K562 (cell line): ENCODE measurements around the gene UNC50. TPM values are rescaled to one million over a fixed set of nuclear protein-coding genes. Genes with fewer than 3 reads are reported as not detected.

Source experiments
- ATAC-seq: fragments of 200-7000 bp; cut with Tn5 transposase; 3 replicates; pipeline ENCODE4 v1.9.1; 2020; ENCODE audit warnings: moderate library complexity
- BruUV-seq: library from RNA; stranded (reverse); fragments of 400-500 nt; replicated peaks from 2 replicates; lab custom pipeline; 2021; lab: Mats Ljungman, UMichigan
- CTCF ChIA-PET: fragments of 300-600 bp; formaldehyde crosslinking; extraction: SDS; loops from one replicate; lab custom pipeline; 2021; ENCODE audit warnings: low intra/inter-chr PET ratio; lab: Yijun Ruan, JAX
- POLR2A ChIA-PET: fragments of 300-600, 350-650 bp; sonication (Branson Sonifier 250); formaldehyde crosslinking; extraction: SDS; loops from one replicate; lab custom pipeline; 2021; ENCODE audit warnings: antibody characterized with exemption, inconsistent platforms; lab: Yijun Ruan, JAX
- DNase-seq, 4 experiments: peaks; one replicate each; pipeline versions ENCODE4 v3.0.0 to v3.0.0-alpha.2; 2011 to 2018; ENCODE audit warnings: low spot score in 3 of 4, mixed read lengths in 3 of 4; ENCODE audit errors: extremely low read depth in 1 of 4
- FAIRE-seq: peaks from 2 replicates; lab custom pipeline; 2011; peaks lifted over from hg19 to GRCh38; lab: Jason Lieb, UNC
- H2AFZ ChIP-seq: 2 replicates; pipeline ENCODE4 v1.6.0; 2011; ENCODE audit warnings: low read depth, low read length, control low read depth, inconsistent platforms
- H3K27ac ChIP-seq: fragments of 200-600 bp; 3 replicates; pipeline ENCODE4 v1.8.0; 2011; ENCODE audit warnings: low read depth, mild to moderate bottlenecking, control low read depth, inconsistent platforms, low read length, moderate library complexity, mixed read lengths; ENCODE audit errors: extremely low read depth
- H3K27me3 ChIP-seq, 2 experiments: fragments of 300-600 bp in 1 of 2; 2 replicates in 1 of 2; 3 replicates in 1 of 2; pipeline versions ENCODE4 v1.6.0 to v1.8.0; 2011; ENCODE audit warnings: inconsistent platforms in 2 of 2, low read length in 2 of 2, mild to moderate bottlenecking in 1 of 2, mixed read lengths in 1 of 2, moderate library complexity in 1 of 2; ENCODE audit not compliant: control insufficient read depth in 2 of 2, insufficient read depth in 2 of 2
- H3K36me3 ChIP-seq: fragments of 300-600 bp; 3 replicates; pipeline ENCODE4 v1.8.0; 2011; ENCODE audit warnings: mild to moderate bottlenecking, low read length, inconsistent platforms; ENCODE audit not compliant: control insufficient read depth, insufficient read depth
- H3K4me1 ChIP-seq, 2 experiments: fragments of 200-600 bp in 1 of 2; replicated peaks in 1 of 2; 2 replicates in 1 of 2; 3 replicates in 1 of 2; pipeline versions ENCODE4 v1.5.1 to v1.8.0; 2011; ENCODE audit warnings: inconsistent platforms in 2 of 2, low read length in 2 of 2, mild to moderate bottlenecking in 1 of 2, mixed read lengths in 1 of 2, moderate library complexity in 1 of 2; ENCODE audit not compliant: control insufficient read depth in 2 of 2, insufficient read depth in 2 of 2
- H3K4me2 ChIP-seq: 2 replicates; pipeline ENCODE4 v1.6.1; 2011; ENCODE audit warnings: low read length, control low read depth, inconsistent platforms, mixed read lengths; ENCODE audit not compliant: insufficient read depth
- H3K4me3 ChIP-seq: fragments of 200-600 bp; sonication (generic), shearing (Covaris generic); 2 replicates; pipeline ENCODE4 v1.5.1; 2016; ENCODE audit warnings: control low read depth, inconsistent platforms
- H3K79me2 ChIP-seq: fragments of 200-600 bp; 3 replicates; pipeline ENCODE4 v1.8.0; 2011; ENCODE audit warnings: low read length, inconsistent platforms; ENCODE audit not compliant: control insufficient read depth, insufficient read depth
- H3K9ac ChIP-seq, 2 experiments: 2 replicates each; pipeline versions ENCODE4 v1.6.0 to v1.6.1; 2011; ENCODE audit warnings: low read depth in 2 of 2, low read length in 2 of 2, control low read depth in 1 of 2, inconsistent platforms in 1 of 2, mild to moderate bottlenecking in 1 of 2, mixed read lengths in 1 of 2; ENCODE audit not compliant: insufficient read depth in 1 of 2
- H3K9me1 ChIP-seq: one replicate; pipeline ENCODE4 v1.6.0; 2011; ENCODE audit warnings: inconsistent platforms, mild to moderate bottlenecking, low read length, moderate library complexity; ENCODE audit not compliant: control insufficient read depth, insufficient read depth
- H3K9me3 ChIP-seq: replicated peaks from 2 replicates; pipeline ENCODE4 v1.5.1; 2011; ENCODE audit warnings: low read depth, low read length, inconsistent platforms; ENCODE audit not compliant: control insufficient read depth, insufficient read depth
- H4K20me1 ChIP-seq: replicated peaks from 2 replicates; pipeline ENCODE4 v1.6.1; 2011; ENCODE audit warnings: low read length, inconsistent platforms, mixed read lengths; ENCODE audit not compliant: control insufficient read depth, insufficient read depth
- ARID1B ChIP-seq: fragments of 450-650 bp; IDR thresholded peaks from 2 replicates; pipeline ENCODE4 v1.6.1; 2016; ENCODE audit warnings: antibody characterized with exemption, mild to moderate bottlenecking, inconsistent platforms
- CHD7 ChIP-seq: fragments of 200-600 bp; sonication (generic); IDR thresholded peaks from one replicate; pipeline ENCODE4 v1.6.1; 2012; ENCODE audit warnings: mild to moderate bottlenecking, low read depth, low read length, inconsistent platforms
- RB1 ChIP-seq: fragments of 450-650 bp; IDR thresholded peaks from 2 replicates; pipeline ENCODE4 v1.6.1; 2017; ENCODE audit warnings: low read depth, mild to moderate bottlenecking
- SMAD2 ChIP-seq: fragments of 150-350 bp; IDR thresholded peaks from 2 replicates; pipeline ENCODE4 v1.6.1; 2014; ENCODE audit warnings: low read depth, mild to moderate bottlenecking, low read length
- ZNF197 ChIP-seq: fragments of 200-800 bp; sonication (Bioruptor generic); IDR thresholded peaks from 2 replicates; pipeline ENCODE4 v1.6.1; 2016; ENCODE audit warnings: low read depth, missing genetic modification characterization, missing compliant biosample characterization
- WGBS: fragments of 100-300 bp; shearing (Covaris generic); methylation state at CpG from one replicate; pipeline ENCODE4 v1.1.6; 2016; ENCODE audit warnings: low coverage, mixed read lengths; ENCODE audit not compliant: insufficient coverage; ENCODE audit errors: missing lambda C conversion rate; 5-methylcytosine and 5-hydroxymethylcytosine counted together
- in situ Hi-C: fragments of 300-500 bp; cut with MboI; formaldehyde crosslinking; loops from 4 replicates; pipeline ENCODE4 v1.15.0; 2018; ENCODE audit warnings: inconsistent platforms, mixed read lengths
- intact Hi-C: fragments of 100-400 bp; cut with micrococcal nuclease; formaldehyde crosslinking; loops from 2 replicates; pipeline ENCODE4 v1.14.2; 2022
- polyA plus RNA-seq, 8 experiments: library from polyadenylated mRNA; depleted of rRNA in 4 of 8; stranded (reverse) in 5 of 8; unstranded in 3 of 8; fragments of >200 nt; fragmentation: Nextera tagmentation in 2 of 8; fragmentation: Illumina TruSeq in 1 of 8; extraction: Ambion mirVana in 2 of 8; extraction: Trizol in 1 of 8; gene quantifications; 2 replicates each; pipeline versions ENCODE4 v1.2.1 to v1.2.3, GENCODE V29; 2011 to 2014; ENCODE audit warnings: inconsistent platforms in 1 of 8, missing spikeins in 1 of 8
- total RNA-seq, 7 experiments: library from RNA; depleted of rRNA in 6 of 7; stranded (reverse); fragments of >200 nt in 6 of 7; fragmentation: Illumina TruSeq in 2 of 7; extraction: Trizol in 2 of 7; gene quantifications; 2 replicates each; pipeline versions ENCODE4 v1.2.1 to v1.2.3, GENCODE V29; 2011 to 2021; ENCODE audit warnings: low replicate concordance in 1 of 7
- TF ChIP-seq, protein P1 (sequence below), 2 experiments: IDR thresholded peaks in 1 of 2; conservative IDR thresholded peaks in 1 of 2; 2 replicates each; pipeline ENCODE4 v1.6.1; 2016; ENCODE audit warnings: low read depth in 2 of 2, mild to moderate bottlenecking in 1 of 2, missing compliant biosample characterization in 1 of 2, missing genetic modification characterization in 1 of 2, moderate library complexity in 1 of 2

Gene UNC50
- total and polyA plus RNA-seq, 9 of the 15 experiments (the other 6 are each of a cell fraction or from before 2014, with no cell fraction given) = 30.0 to 52.9 (median 35.9) TPM

DNA sequence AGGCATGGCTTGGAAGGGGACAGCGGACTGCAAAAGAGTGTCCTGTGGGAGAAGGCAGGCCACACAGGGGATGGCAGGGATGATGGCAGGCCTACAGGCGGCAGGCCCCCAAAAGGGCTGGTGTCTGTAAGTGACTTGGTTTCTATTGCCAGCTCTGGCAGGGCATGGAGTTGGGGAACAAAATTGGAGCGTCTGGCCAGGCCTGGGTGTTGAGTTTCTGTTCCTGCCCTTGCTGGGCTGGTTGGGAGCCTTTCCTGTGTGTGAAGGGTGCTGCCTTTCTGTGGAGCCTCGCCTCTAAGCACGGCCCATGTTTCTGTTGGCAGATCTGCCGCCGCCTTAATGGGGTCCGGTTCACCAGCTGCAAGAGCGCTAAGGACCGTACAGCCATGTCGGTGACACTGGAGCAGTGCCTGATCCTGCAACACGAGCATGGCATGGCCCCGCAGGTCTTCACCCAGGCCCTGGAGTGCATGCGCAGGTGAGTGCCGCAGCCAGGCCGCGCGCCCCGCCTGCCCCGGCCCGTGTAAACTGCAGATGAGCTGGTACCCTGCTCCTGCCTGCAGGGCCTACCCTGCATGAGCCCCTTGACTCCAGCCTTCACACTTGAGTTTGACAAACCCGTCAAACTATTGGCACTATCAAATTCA lies 31.6 kb upstream of the UNC50 start:
- POLR2A ChIA-PET = no interaction called here
- peaks cover 20% of the 10 kb centered on the region; the same call in 1 of the 3 replicates for H3K36me3 ChIP-seq
- in situ Hi-C loops (no loop called here), intact Hi-C loops (no loop called here)
- no peak overlapping the region; a peak in 1 of 4 replicates for H3K9ac ChIP-seq
- no peaks in the 10 kb centered on the region for H3K9me1 ChIP-seq
- no peak overlapping the region for H3K4me3 ChIP-seq
- no peaks in the 10 kb centered on the region for H3K9me3 ChIP-seq
- CTCF ChIA-PET = no interaction called here
- no peak overlapping the region for H3K27ac ChIP-seq
- H4K20me1 ChIP-seq = no peaks in the 10 kb centered on the region
- no peak overlapping the region for H3K4me2 ChIP-seq
- H2AFZ ChIP-seq = no peak overlapping the region
- WGBS = 87% methylated on average over 20 of the region's 22 CpGs
- no peak for FAIRE-seq
- no TSS peak for BruUV-seq
- ATAC-seq = no peak
- no peaks in the 10 kb centered on the region for H3K27me3 ChIP-seq
- no peak for DNase-seq
- no peaks in the 10 kb centered on the region for H3K4me1 ChIP-seq
- H3K79me2 ChIP-seq = no peaks in the 10 kb centered on the region
- TF ChIP-seq, protein P1, sequence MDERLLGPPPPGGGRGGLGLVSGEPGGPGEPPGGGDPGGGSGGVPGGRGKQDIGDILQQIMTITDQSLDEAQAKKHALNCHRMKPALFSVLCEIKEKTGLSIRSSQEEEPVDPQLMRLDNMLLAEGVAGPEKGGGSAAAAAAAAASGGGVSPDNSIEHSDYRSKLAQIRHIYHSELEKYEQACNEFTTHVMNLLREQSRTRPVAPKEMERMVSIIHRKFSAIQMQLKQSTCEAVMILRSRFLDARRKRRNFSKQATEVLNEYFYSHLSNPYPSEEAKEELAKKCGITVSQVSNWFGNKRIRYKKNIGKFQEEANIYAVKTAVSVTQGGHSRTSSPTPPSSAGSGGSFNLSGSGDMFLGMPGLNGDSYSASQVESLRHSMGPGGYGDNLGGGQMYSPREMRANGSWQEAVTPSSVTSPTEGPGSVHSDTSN (CRISPR knock-in tag; IDR thresholded peaks at IDR 0.05; ENCODE audit: low read depth) = no peak
- TF ChIP-seq, protein P1 (tag; conservative IDR thresholded peaks at IDR 0.05; ENCODE audit: low read depth) = no peak
- no peak for TF ChIP-seq SMAD2
- no peak for TF ChIP-seq RB1
- no peak for TF ChIP-seq ARID1B
- no peak for TF ChIP-seq ZNF197 (CRISPR knock-in tag)
- no peak for TF ChIP-seq CHD7
